ENCODE results near the gene C16orf92.

The C16orf92 gene

GRCh38 chr16:29990034-29990433 lies 33.0 kb upstream of the C16orf92 start:
- TF ChIP-seq, protein P1, sequence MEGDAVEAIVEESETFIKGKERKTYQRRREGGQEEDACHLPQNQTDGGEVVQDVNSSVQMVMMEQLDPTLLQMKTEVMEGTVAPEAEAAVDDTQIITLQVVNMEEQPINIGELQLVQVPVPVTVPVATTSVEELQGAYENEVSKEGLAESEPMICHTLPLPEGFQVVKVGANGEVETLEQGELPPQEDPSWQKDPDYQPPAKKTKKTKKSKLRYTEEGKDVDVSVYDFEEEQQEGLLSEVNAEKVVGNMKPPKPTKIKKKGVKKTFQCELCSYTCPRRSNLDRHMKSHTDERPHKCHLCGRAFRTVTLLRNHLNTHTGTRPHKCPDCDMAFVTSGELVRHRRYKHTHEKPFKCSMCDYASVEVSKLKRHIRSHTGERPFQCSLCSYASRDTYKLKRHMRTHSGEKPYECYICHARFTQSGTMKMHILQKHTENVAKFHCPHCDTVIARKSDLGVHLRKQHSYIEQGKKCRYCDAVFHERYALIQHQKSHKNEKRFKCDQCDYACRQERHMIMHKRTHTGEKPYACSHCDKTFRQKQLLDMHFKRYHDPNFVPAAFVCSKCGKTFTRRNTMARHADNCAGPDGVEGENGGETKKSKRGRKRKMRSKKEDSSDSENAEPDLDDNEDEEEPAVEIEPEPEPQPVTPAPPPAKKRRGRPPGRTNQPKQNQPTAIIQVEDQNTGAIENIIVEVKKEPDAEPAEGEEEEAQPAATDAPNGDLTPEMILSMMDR (IDR thresholded peaks at IDR 0.05; ENCODE audit: low read depth, low read length): no peak
- DNase-seq (ENCODE audit: extremely low read depth, low read depth): no peak

DNA sequence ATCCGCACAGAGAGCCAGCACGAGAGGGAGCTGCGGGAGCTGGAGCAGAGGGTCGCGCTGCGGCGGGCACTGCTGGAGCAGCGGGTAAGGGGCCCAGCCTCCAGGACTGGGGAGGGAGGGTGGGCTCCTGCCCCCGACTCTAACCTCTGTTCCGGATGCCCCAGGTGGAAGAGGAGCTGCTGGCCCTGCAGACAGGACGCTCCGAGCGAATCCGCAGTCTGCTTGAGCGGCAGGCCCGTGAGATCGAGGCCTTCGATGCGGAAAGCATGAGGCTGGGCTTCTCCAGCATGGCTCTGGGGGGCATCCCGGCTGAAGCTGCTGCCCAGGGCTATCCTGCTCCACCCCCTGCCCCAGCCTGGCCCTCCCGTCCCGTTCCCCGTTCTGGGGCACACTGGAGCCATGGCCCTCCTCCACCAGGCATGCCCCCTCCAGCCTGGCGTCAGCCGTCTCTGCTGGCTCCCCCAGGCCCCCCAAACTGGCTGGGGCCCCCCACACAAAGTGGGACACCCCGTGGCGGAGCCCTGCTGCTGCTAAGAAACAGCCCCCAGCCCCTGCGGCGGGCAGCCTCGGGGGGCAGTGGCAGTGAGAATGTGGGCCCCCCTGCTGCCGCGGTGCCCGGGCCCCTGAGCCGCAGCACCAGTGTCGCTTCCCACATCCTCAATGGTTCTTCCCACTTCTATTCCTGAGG lies 32.0 kb upstream of the C16orf92 start:
- DNase-seq (ENCODE audit: extremely low read depth, low read depth): no peak
- TF ChIP-seq, protein P1 (IDR thresholded peaks at IDR 0.05; ENCODE audit: low read depth, low read length): no peak

GRCh38 chr16:29991571-29991904 lies 31.5 kb upstream of the C16orf92 start:
- DNase-seq (ENCODE audit: extremely low read depth, low read depth): no peak

DNA sequence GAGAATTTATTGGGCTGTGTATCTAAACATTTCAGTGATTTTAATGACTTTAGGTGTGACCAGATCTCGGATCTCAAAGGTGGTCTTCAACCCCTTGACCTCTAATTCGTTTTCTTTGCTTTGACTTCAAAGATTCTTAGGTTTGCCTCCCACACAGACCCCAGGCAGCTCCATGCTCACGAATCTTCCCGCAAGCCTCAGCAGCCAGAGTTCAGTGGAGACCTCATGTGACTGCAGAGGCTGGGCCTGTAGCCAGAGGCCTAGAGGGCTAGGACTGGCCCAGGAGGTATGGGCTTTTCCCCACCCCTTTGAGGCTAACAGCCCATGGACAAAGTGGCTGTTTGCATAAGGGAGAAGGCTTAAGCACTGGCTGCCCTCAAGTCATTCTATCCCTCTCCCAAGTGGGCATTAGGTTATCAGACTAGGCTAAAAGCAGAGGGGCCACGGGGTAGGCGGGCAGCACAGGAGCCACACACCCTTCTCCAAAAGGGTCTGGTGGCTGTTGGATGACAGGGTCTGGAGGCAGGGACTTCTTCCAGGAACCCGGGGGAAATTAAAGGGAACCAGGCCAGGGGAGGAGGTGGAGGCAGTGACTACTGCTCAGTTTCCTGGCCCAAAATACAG lies 30.5 kb upstream of the C16orf92 start:
- no peak for DNase-seq (ENCODE audit: extremely low read depth, low read depth)
- TF ChIP-seq, protein P1 (IDR thresholded peaks at IDR 0.05; ENCODE audit: low read depth, low read length): no peak

More at GRCh38 chr16:29991571-29991904, 31.5 kb upstream of the C16orf92 start:
- TF ChIP-seq, protein P1 (IDR thresholded peaks at IDR 0.05; ENCODE audit: low read depth, low read length): no peak

- TF ChIP-seq, protein P1 (IDR thresholded peaks at IDR 0.05; ENCODE audit: low read depth, low read length): no peak
- no peak for DNase-seq (ENCODE audit: extremely low read depth, low read depth)
Measured at GRCh38 chr16:29993191-29993902, 29.7 kb upstream of the C16orf92 start.

GRCh38 chr16:29993903-29994599 lies 28.9 kb upstream of the C16orf92 start:
- TF ChIP-seq, protein P1 (IDR thresholded peaks at IDR 0.05; ENCODE audit: low read depth, low read length): no peak
- no peak for DNase-seq (ENCODE audit: extremely low read depth, low read depth)
